GM18511 (cell line): ENCODE data around the gene AGAP5.

Experiments
- ATAC-seq: cut with Tn5 transposase; IDR thresholded peaks from one replicate; pipeline ENCODE4 v1.9.1; 2021; ENCODE audit warnings: mild to moderate bottlenecking, moderate library complexity; ENCODE audit not compliant: unreplicated experiment

Gene AGAP5

GRCh38 chr10:73655990-73656298, 42.0 kb downstream of the AGAP5 start, which contains the start of gene SYNPO2L:
TSS of gene SYNPO2L (minus strand) at chr10:73656029. CDS start at chr10:73655922, 107 bp downstream.
- ATAC-seq: no peak

DNA sequence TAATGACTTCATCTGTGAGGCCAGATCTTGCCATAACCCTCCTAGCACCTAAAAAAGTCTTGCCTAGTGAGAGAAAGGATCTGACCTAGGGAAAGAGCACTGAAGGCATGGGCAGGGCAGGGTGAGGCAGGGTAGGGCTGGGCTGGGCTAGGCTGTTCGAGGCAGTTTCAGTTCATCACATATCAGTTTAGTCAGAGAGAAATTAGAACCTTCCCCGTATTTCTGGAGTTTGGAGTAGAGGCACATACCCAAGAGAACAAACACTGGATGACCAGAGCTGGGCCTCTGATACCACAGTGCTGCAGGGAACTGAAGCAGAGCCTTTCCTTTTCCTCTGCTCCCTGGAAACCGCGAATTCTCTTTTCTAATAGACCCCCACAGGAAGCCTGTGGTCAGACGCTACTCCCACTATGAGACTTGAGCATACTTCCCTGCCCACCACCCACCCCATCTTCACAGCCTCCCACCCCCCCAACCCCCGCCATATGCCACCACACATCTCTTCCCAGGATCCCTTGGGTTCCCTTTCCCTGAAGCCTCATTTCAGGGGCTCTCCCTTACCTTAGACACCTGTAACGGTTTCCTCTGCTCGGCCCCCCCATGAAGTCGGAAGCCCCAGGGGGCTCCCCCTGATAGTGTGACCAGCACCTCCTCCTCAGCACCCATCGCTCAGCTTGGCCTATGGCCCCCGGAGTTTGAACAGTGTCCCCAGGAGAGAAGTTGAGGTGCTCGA, 42.5 kb downstream of the AGAP5 start:
- ATAC-seq: no peak

GRCh38 chr10:73653701-73654100, 44.2 kb downstream of the AGAP5 start:
- ATAC-seq: no peak

DNA sequence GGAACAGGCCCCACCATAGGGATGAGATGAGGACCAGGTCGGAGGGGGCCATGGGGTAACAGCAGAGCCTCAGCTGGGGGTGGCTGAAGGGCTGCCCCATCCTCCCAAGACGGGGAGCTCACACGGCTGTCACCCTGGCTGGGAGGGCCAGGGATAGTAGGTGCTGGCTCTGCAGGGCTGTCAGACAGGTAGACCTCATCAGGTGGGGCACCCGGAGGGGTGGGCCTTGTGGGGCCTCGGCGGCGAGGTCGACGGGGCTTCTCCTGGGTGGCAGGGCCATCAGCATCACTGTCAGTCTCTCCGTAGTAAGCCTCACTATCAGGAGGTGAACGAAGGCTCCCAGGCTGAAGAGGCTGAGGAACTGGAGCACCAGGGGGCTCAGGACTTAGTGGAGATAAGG, 44.7 kb downstream of the AGAP5 start:
- no peak for ATAC-seq

DNA sequence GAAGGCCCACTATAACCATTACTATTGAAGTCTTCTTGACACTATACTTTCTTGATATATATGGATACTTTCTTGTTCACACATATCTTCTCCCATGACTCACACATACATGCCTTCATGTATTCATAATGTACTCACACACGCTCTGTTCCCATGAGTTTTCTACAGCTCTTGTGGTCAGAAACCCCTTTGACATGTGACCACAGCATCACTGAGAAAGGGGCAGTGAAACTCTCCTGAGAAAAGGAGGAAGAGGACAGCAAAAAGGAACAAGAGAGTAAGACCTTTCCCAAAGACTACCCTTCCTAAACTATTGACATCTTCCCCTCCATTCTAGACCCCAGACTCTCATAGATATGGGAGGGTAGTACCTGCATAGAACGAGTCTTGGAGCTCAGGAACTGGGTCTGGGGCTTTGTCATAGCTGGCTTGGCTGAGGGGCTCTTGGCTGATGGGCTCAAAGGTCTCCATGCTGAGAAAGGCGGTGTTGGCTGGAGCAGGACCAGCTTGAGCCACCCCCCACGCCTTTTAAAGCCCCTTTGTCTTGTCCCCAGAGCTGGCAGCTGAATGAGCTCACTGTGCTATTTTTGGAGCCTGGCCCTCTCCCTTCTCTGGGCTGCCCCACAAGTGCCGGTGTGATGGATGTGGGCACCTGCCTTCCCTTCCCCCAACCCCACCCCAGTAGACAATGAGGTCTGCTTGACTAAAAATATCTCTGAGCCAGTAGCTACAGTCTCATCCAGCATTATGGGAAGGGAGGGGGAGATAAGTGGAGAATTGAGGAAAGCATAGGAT, 47.2 kb downstream of the AGAP5 start:
- ATAC-seq: peak; percentile 59

GRCh38 chr10:73649876-73650536, 47.9 kb downstream of the AGAP5 start:
- no peak for ATAC-seq

DNA sequence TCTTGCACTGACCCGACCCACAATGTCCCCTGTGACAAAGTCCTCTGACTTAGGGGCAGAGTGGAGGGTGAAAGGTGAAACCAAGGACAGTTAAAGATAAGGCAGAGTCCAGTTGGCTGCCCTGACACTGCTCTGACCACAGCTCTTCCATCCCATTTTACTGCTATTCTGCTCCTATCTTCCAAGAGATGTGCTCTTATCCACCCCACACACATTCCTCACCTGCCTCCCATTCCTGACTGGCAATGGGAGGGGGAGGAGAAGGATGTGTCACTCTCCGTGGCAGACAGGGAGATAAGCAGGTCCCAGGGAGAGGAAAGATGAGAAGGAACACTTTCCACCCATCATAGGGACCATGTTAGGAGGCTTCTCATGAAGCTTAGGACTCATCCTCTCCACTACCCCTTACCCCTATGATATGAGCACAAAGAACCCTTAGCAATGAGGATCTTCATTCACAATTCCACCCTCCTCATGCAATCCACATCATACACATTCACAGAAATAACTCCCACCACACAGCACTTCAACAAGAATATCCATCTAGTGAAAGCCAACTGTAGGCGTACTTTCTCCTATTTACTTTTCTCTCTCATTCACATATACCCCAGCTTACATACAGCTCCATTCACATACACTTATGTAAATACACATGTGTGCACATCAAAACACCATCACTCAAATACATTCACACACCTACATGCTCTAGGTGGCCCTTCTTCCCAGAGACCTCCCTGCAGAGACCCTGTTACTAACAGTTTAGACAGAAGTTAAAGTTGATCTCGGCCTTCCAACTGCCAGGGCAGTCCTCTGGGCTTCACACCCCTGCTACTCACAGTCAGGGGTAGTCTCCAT, 48.7 kb downstream of the AGAP5 start:
- ATAC-seq: no peak

DNA sequence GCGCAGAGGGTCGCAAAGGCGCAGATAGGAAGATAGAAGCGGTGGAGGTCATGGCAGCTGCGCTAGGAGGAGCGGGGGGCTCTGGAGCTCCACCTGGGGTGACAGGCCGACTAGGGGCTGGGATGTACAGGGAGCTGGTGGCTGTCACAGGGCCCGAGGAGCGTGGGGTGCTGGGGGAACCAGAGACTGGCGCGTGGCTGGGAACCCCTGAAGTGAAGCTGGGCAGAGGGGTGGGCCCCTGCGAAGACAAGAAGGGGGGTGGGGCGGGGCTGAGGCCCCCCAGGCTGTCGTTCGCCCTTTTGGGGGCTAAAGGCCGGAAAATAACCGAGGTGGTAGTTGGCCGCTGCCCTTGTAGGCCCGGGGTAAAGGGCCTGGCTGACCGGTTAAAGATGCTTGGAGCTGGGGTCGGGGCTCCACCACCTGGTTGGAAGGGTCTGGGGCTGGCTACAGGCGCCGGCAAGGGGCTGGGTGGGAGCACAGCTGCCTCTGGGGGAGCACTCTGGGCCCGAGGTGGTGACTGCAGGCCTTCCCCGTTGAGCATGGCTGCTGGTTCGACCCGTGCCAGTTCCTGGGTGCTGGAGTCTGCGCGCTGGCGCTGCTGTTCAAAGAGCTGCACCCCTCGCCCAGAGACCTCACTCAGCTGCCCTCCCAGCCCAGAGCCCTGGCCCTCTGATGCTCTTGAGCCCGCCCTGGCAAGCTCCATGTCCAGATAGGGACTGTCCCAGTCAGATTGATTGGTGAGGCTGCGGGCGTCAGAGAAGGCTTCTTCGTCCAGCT, 49.8 kb downstream of the AGAP5 start:
- no peak for ATAC-seq

GRCh38 chr10:73647211-73647874, 50.6 kb downstream of the AGAP5 start:
- no peak for ATAC-seq

- ATAC-seq: no peak
Observed at GRCh38 chr10:73646598-73647041, 51.3 kb downstream of the AGAP5 start.

DNA sequence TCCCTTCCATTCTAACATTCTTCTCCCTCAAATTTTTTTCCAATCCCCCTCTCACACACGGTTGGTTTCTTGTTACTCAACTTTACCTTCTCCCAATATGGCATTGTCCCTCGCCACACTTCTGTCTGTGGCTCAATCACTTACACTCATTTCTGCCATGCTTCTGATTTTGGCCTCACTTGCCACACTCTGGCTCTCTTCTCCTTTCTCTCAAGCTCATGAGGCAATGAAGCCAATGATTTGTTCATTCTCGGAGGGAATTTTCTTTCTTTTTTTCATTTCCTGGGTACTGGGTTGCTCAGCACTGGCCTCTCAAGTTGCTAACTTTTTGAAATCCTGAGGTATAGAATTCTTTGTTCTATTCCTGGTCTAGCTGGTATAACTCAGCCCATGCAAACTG, 52.7 kb downstream of the AGAP5 start:
- ATAC-seq: no peak

DNA sequence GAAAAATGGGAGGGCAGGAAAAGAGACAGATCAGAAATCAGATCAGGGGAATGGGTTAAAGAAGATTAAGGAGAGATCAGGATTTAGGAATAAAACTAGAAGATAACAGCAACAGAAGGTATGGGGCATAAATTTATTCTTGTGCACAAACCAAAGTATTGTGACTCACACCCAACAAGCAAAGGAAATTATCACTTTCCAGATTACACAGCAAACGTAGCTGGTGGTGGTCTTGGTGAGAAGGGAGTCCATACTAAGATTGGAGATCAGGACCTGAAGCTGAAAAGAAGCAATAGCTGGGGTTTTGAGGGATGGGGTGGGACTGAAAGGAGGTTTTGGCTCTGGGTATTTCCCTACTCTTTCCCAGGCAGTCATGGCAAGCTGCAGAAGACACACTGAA, 53.1 kb downstream of the AGAP5 start:
- ATAC-seq: no peak

- ATAC-seq: no peak
Observed at GRCh38 chr10:73644015-73644743, 53.7 kb downstream of the AGAP5 start.

GRCh38 chr10:73643362-73643761, 54.5 kb downstream of the AGAP5 start:
- ATAC-seq: no peak

DNA sequence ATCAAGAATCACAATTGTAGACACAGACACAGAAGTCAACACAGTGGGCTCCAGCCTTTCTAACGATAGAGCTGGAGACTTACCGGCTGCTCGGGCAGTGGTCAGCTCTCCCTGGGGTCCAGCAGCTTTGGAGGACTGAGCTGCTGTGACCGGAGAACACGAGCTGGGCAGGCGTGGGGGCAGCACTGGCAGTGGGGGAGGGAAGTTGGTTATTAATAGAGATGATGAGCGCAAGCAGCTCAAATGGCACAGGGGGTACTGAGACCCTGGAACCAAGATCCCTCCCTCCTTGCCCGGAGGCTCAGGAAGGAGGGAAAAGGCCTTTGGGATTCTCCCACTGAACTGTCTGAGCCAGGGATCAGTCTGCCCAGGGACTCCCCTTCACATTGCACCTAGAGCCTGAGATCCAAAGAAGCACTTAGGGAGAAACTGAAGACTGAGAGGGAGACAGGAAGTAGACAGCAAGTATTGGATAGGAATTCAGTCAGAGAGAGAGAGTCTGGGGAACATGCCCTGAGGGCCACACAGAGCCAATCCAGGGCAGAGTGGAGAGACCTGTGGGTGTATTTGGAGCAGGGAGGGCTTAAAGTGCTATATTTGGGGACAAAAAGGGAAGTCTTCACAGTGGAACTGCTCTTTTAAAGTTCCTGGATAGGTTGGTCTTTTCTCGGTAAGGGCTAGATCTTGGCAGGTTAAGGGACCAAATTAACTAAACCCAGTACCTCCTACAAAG, 56.4 kb downstream of the AGAP5 start, which contains the start of gene MYOZ1:
MYOZ1 (minus strand) TSS at position 147 of the 733 bp plus-strand sequence. CDS start 1,457 bp downstream, outside the sequence.
- ATAC-seq: no peak

GRCh38 chr10:73639286-73639685, 58.6 kb downstream of the AGAP5 start:
- ATAC-seq: no peak

DNA sequence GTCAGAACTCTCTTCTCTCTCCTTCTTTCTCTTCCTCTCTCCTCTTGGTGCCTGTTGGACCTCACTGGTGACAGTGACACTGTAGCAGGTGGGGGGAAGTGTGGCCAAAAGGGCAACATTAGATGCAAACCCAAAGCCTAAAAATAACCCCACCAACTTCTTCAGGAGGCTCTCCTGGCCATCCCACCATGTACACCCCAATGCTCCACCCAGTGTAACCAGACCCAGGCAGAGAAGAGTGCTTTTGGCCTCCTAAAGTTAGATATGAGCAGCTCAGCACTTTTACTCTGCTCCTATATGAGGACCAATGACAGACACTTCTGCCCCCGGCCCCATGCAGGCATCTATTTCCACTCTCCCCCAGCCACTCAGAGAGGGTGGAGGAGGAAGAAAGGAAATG, 62.1 kb downstream of the AGAP5 start:
- ATAC-seq: no peak

DNA sequence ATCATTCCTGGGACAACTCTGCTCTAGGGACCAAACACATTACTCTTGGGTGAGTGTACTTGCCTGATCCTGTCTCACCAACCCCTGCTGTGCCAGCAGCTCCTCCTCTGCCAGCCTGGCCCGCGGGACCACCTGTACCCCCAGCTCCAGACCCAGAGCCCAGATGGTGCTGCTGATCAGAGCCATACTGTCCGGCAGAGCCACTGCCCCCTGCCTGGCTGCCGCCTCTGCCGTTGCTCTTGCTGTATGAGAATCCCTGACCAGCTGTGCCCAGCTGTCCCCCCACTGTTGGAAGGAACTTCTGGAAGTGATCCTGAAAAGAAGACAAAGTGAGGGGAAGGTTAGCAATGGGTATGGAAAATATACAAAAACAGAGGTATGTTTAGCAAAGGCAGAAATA, 63.5 kb downstream of the AGAP5 start:
- no peak for ATAC-seq
